GM12878 (cell line): ENCODE results near the gene AXIN1. TPM values are rescaled to one million over a fixed set of nuclear protein-coding genes. Genes with fewer than 3 reads are reported as not detected.

ENCODE experiments used
- CBX5 ChIP-seq: sonication (generic); IDR thresholded peaks from 2 replicates; pipeline ENCODE4 v1.6.1; 2016; ENCODE audit warnings: low read depth, moderate library complexity, mild to moderate bottlenecking, inconsistent platforms
- FOS ChIP-seq: IDR thresholded peaks from 3 replicates; pipeline ENCODE4 v1.6.1; 2011; ENCODE audit warnings: borderline replicate concordance; ENCODE audit not compliant: insufficient read length; ENCODE audit errors: extremely low read depth
- FOXM1 ChIP-seq: IDR thresholded peaks from 2 replicates; pipeline ENCODE4 v1.6.1; 2012; ENCODE audit warnings: low read depth, mild to moderate bottlenecking, inconsistent platforms, low read length, moderate library complexity
- IKZF1 ChIP-seq: fragments of 450-650 bp; conservative IDR thresholded peaks from 2 replicates; pipeline ENCODE4 v1.6.1; 2017; ENCODE audit warnings: antibody characterized with exemption, mild to moderate bottlenecking
- JUNB ChIP-seq: IDR thresholded peaks from 2 replicates; pipeline ENCODE4 v1.6.1; 2016; ENCODE audit warnings: antibody characterized with exemption, mild to moderate bottlenecking
- KDM1A ChIP-seq: fragments of 200-600 bp; sonication (generic); IDR thresholded peaks from 2 replicates; pipeline ENCODE4 v1.6.1; 2016; ENCODE audit warnings: borderline replicate concordance
- NBN ChIP-seq: fragments of 450-650 bp; IDR thresholded peaks from 2 replicates; pipeline ENCODE4 v1.6.1; 2016
- NFYB ChIP-seq: IDR thresholded peaks from 2 replicates; pipeline ENCODE4 v1.6.1; 2011; ENCODE audit warnings: low read depth, mild to moderate bottlenecking, low read length, improper control_type of control experiment, moderate library complexity; ENCODE audit not compliant: insufficient read depth
- POLR2AphosphoS5 ChIP-seq: IDR thresholded peaks from 2 replicates; pipeline ENCODE4 v1.6.1; 2011; ENCODE audit warnings: mild to moderate bottlenecking, low read length, inconsistent platforms
- RAD21 ChIP-seq: IDR thresholded peaks from 2 replicates; pipeline ENCODE4 v1.6.1; 2011; ENCODE audit warnings: mild to moderate bottlenecking, low read depth, low read length, moderate library complexity; ENCODE audit not compliant: insufficient read depth
- RFX5 ChIP-seq: IDR thresholded peaks from 2 replicates; pipeline ENCODE4 v1.6.1; 2011; ENCODE audit warnings: low read depth, low read length, improper control_type of control experiment
- RUNX3 ChIP-seq: IDR thresholded peaks from 2 replicates; pipeline ENCODE4 v1.6.1; 2012; ENCODE audit warnings: low read length, inconsistent platforms
- SIN3A ChIP-seq: IDR thresholded peaks from 2 replicates; pipeline ENCODE4 v1.6.1; 2012; ENCODE audit warnings: low read depth, low read length, improper control_type of control experiment
- SIX5 ChIP-seq: IDR thresholded peaks from 2 replicates; pipeline ENCODE4 v1.6.1; 2011; ENCODE audit warnings: mild to moderate bottlenecking, low read depth, low read length, moderate library complexity; ENCODE audit not compliant: severe bottlenecking
- STAT1 ChIP-seq: fragments of 450-650 bp; conservative IDR thresholded peaks from 2 replicates; pipeline ENCODE4 v1.6.1; 2014; ENCODE audit warnings: antibody characterized with exemption, mild to moderate bottlenecking
- TAF1 ChIP-seq: IDR thresholded peaks from 2 replicates; pipeline ENCODE4 v1.6.1; 2011; ENCODE audit warnings: mild to moderate bottlenecking, low read depth, low read length, borderline replicate concordance
- ZNF217 ChIP-seq: fragments of 450-650 bp; IDR thresholded peaks from 2 replicates; pipeline ENCODE4 v1.6.1; 2017; ENCODE audit warnings: antibody characterized with exemption, mild to moderate bottlenecking
- ZZZ3 ChIP-seq: IDR thresholded peaks from 2 replicates; pipeline ENCODE4 v1.6.1; 2011; ENCODE audit warnings: low read depth; ENCODE audit not compliant: control insufficient read depth, insufficient read length
- polyA plus RNA-seq, 11 experiments: library from polyadenylated mRNA; depleted of rRNA in 4 of 11; unstranded in 6 of 11; stranded (reverse) in 5 of 11; fragments of >200 nt; fragmentation: Nextera tagmentation in 4 of 11; fragmentation: Illumina TruSeq in 1 of 11; extraction: Ambion mirVana in 4 of 11; extraction: Trizol in 1 of 11; gene quantifications; 1 replicate in 1 of 11; 2 replicates in 10 of 11; pipeline versions ENCODE4 v1.2.1 to v1.2.3, GENCODE V29; 2011 to 2016; ENCODE audit warnings: inconsistent platforms in 2 of 11, missing spikeins in 2 of 11, low read depth in 1 of 11
- total RNA-seq, 4 experiments: library from RNA; depleted of rRNA in 3 of 4; stranded (reverse); fragments of >200 nt in 3 of 4; fragmentation: Illumina TruSeq in 1 of 4; extraction: Trizol in 1 of 4; gene quantifications; 2 replicates each; pipeline versions ENCODE4 v1.2.1 to v1.2.3, GENCODE V29; 2013 to 2021
- TF ChIP-seq, protein P1 (sequence below): fragments of 450-650 bp; IDR thresholded peaks from 2 replicates; pipeline ENCODE4 v1.6.1; 2017; ENCODE audit warnings: antibody characterized with exemption, mild to moderate bottlenecking, moderate library complexity
- TF ChIP-seq, protein P2 (sequence below): IDR thresholded peaks from 2 replicates; pipeline ENCODE4 v1.6.1; 2011; ENCODE audit warnings: borderline replicate concordance, low read depth, mild to moderate bottlenecking, moderate library complexity, mixed read lengths, low read length; ENCODE audit not compliant: insufficient read depth; ENCODE audit errors: extremely low read length
- TF ChIP-seq, protein P3 (sequence below): IDR thresholded peaks from 2 replicates; pipeline ENCODE4 v1.6.1; 2012; ENCODE audit warnings: mild to moderate bottlenecking, low read depth, low read length
- TF ChIP-seq, protein P4 (sequence below): IDR thresholded peaks from 2 replicates; pipeline ENCODE4 v1.6.1; 2012; ENCODE audit warnings: low read depth, low read length, improper control_type of control experiment
- TF ChIP-seq, protein P5 (sequence below): fragments of 450-650 bp; IDR thresholded peaks from 2 replicates; pipeline ENCODE4 v1.6.1; 2016; ENCODE audit warnings: mild to moderate bottlenecking

AXIN1 gene
- total and polyA plus RNA-seq, 10 of the 15 experiments (the other 5 are each of a cell fraction or from before 2014, with no cell fraction given) = 0.26 to 27.1 (median 7.7) TPM

DNA sequence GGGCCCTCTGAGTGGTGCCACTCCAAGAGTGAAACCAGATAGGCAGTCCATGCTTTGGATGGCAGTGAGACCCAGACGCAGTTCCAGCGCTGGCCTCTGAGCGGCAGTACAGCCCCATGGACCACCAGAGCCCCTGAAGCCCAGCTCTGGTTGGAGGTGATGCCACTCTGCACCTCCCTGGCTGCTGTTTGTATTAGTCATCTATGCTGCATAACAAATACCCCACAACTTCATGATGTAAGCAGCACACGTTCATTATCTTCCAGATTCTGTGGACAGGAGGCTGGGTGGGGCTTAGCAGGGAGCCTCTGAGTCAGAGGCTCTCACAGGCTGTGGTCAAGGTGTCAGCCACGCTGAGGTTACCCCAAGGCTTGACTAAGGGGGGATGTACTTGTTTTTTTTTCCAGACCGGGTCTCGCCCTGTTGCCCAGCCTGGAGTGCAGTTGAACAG, 39.4 kb upstream of the AXIN1 start (continued):
- TF ChIP-seq, protein P1, sequence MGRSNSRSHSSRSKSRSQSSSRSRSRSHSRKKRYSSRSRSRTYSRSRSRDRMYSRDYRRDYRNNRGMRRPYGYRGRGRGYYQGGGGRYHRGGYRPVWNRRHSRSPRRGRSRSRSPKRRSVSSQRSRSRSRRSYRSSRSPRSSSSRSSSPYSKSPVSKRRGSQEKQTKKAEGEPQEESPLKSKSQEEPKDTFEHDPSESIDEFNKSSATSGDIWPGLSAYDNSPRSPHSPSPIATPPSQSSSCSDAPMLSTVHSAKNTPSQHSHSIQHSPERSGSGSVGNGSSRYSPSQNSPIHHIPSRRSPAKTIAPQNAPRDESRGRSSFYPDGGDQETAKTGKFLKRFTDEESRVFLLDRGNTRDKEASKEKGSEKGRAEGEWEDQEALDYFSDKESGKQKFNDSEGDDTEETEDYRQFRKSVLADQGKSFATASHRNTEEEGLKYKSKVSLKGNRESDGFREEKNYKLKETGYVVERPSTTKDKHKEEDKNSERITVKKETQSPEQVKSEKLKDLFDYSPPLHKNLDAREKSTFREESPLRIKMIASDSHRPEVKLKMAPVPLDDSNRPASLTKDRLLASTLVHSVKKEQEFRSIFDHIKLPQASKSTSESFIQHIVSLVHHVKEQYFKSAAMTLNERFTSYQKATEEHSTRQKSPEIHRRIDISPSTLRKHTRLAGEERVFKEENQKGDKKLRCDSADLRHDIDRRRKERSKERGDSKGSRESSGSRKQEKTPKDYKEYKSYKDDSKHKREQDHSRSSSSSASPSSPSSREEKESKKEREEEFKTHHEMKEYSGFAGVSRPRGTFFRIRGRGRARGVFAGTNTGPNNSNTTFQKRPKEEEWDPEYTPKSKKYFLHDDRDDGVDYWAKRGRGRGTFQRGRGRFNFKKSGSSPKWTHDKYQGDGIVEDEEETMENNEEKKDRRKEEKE = no peak
- TF ChIP-seq IKZF1 (0 out of 2 replicates have a peak, but pooled peaks have one; percentile 21), POLR2AphosphoS5 (no peak), TAF1 (no peak), ZZZ3 (no peak), SIX5 (no peak), FOXM1 (no peak), FOS (no peak), SIN3A (no peak), ZNF217 (peak; percentile 49; the same call in 1 of the 2 replicates), RFX5 (no peak), RUNX3 (peak; percentile 61), RAD21 (peak; percentile 77), JUNB (no peak), KDM1A (no peak), NFYB (no peak), CBX5 (peak; percentile 64; the same call in 1 of the 2 replicates), NBN (no peak), STAT1 (no peak)
- TF ChIP-seq, protein P2, sequence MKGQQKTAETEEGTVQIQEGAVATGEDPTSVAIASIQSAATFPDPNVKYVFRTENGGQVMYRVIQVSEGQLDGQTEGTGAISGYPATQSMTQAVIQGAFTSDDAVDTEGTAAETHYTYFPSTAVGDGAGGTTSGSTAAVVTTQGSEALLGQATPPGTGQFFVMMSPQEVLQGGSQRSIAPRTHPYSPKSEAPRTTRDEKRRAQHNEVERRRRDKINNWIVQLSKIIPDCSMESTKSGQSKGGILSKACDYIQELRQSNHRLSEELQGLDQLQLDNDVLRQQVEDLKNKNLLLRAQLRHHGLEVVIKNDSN = no peak
- TF ChIP-seq, protein P3, sequence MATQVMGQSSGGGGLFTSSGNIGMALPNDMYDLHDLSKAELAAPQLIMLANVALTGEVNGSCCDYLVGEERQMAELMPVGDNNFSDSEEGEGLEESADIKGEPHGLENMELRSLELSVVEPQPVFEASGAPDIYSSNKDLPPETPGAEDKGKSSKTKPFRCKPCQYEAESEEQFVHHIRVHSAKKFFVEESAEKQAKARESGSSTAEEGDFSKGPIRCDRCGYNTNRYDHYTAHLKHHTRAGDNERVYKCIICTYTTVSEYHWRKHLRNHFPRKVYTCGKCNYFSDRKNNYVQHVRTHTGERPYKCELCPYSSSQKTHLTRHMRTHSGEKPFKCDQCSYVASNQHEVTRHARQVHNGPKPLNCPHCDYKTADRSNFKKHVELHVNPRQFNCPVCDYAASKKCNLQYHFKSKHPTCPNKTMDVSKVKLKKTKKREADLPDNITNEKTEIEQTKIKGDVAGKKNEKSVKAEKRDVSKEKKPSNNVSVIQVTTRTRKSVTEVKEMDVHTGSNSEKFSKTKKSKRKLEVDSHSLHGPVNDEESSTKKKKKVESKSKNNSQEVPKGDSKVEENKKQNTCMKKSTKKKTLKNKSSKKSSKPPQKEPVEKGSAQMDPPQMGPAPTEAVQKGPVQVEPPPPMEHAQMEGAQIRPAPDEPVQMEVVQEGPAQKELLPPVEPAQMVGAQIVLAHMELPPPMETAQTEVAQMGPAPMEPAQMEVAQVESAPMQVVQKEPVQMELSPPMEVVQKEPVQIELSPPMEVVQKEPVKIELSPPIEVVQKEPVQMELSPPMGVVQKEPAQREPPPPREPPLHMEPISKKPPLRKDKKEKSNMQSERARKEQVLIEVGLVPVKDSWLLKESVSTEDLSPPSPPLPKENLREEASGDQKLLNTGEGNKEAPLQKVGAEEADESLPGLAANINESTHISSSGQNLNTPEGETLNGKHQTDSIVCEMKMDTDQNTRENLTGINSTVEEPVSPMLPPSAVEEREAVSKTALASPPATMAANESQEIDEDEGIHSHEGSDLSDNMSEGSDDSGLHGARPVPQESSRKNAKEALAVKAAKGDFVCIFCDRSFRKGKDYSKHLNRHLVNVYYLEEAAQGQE = no peak
- TF ChIP-seq, protein P4, sequence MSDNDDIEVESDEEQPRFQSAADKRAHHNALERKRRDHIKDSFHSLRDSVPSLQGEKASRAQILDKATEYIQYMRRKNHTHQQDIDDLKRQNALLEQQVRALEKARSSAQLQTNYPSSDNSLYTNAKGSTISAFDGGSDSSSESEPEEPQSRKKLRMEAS = no peak
- TF ChIP-seq, protein P5, sequence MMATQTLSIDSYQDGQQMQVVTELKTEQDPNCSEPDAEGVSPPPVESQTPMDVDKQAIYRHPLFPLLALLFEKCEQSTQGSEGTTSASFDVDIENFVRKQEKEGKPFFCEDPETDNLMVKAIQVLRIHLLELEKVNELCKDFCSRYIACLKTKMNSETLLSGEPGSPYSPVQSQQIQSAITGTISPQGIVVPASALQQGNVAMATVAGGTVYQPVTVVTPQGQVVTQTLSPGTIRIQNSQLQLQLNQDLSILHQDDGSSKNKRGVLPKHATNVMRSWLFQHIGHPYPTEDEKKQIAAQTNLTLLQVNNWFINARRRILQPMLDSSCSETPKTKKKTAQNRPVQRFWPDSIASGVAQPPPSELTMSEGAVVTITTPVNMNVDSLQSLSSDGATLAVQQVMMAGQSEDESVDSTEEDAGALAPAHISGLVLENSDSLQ = no peak
